Hepatocyte (in vitro differentiated cells): ENCODE data around the gene RHBDD3.

ENCODE experiments used
- CTCF ChIP-seq: fragments of 200-600 bp; sonication (generic); IDR thresholded peaks from 2 replicates; pipeline ENCODE4 v1.5.1; 2016; ENCODE audit warnings: antibody characterized with exemption, mild to moderate bottlenecking; ENCODE audit not compliant: poor library complexity
- EZH2 ChIP-seq: fragments of 200-600 bp; sonication (generic); IDR thresholded peaks from 2 replicates; pipeline ENCODE4 v1.6.1; 2016; ENCODE audit warnings: antibody characterized with exemption, mild to moderate bottlenecking, borderline replicate concordance
- EZH2phosphoT487 ChIP-seq: fragments of 200-600 bp; sonication (generic); IDR thresholded peaks from one replicate; pipeline ENCODE4 v1.6.1; 2018; ENCODE audit warnings: antibody characterized with exemption, mild to moderate bottlenecking, low read depth, moderate library complexity; ENCODE audit not compliant: unreplicated experiment, severe bottlenecking

- TF ChIP-seq CTCF (no peak), EZH2 (no peak), EZH2phosphoT487 (no peak)
These were observed 54.3 kb downstream of the RHBDD3 start for GRCh38 chr22:29213493-29213892.
